Erythroblast (primary cell): ENCODE data around the gene CTNNA3.

Source experiments
- GATA1 ChIP-seq: IDR thresholded peaks from 2 replicates; pipeline ENCODE4 v1.6.1; 2011; ENCODE audit warnings: low read depth, mild to moderate bottlenecking, control low read depth, low read length, moderate library complexity
- POLR2A ChIP-seq: IDR thresholded peaks from 2 replicates; pipeline ENCODE4 v1.6.1; 2011; ENCODE audit warnings: mild to moderate bottlenecking, low read length

DNA sequence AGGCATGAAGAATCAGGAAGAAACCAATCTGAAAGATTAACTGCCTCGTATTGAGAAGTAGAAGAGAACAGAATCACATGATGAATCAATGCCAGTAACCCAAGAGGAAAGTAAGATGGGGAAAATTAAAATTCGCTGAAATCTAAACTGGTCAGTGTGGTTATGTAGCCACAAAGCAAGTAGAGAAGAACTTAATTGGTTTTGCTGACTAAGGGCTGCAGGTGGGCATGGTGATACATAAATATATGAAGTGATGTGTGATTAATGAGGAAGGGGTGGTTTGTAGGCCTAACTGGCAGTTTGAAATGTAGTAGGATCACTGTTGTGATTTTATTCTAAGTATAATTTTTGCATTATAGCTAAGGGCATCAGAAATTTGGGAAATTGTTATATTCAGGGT lies 853.6 kb downstream of the CTNNA3 start:
- no peak for TF ChIP-seq POLR2A
- no peak for TF ChIP-seq GATA1
